HFF-Myc (cell line): Measurements from ENCODE around the gene SLC13A1.

Experiments used
- DNase-seq: peaks from one replicate; pipeline ENCODE4 v3.0.0-alpha.2; 2011; ENCODE audit warnings: low read depth; ENCODE audit errors: extremely low read depth
- H3K4me3 ChIP-seq: replicated peaks from 2 replicates; pipeline ENCODE4 v1.5.1; 2011; ENCODE audit warnings: low read depth, mild to moderate bottlenecking, control low read depth, low read length
- TF ChIP-seq, protein P1 (sequence below): IDR thresholded peaks from 2 replicates; pipeline ENCODE4 v1.5.1; 2012; ENCODE audit warnings: mild to moderate bottlenecking, low read depth, low read length, control low read depth; ENCODE audit errors: missing control alignments

SLC13A1 gene

DNA sequence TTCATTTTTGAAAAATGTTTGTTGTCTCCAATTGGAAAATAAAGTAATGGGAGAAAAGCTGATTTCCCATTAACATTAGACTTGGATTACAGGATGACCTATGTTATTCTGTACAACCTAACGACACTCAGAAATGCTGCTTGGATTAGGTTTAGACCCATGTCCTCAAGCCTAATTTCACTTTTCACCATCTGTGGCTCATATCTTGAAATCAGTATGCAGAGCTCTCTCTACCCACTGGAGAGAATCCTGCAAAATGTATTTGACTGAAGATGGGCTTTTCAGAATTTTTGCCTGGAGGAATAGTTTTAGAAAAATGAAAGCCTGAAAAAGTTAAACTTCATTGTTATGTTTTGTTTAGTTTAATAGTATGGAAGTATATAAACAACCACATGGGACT lies 63.8 kb downstream of the SLC13A1 start:
- TF ChIP-seq, protein P1, sequence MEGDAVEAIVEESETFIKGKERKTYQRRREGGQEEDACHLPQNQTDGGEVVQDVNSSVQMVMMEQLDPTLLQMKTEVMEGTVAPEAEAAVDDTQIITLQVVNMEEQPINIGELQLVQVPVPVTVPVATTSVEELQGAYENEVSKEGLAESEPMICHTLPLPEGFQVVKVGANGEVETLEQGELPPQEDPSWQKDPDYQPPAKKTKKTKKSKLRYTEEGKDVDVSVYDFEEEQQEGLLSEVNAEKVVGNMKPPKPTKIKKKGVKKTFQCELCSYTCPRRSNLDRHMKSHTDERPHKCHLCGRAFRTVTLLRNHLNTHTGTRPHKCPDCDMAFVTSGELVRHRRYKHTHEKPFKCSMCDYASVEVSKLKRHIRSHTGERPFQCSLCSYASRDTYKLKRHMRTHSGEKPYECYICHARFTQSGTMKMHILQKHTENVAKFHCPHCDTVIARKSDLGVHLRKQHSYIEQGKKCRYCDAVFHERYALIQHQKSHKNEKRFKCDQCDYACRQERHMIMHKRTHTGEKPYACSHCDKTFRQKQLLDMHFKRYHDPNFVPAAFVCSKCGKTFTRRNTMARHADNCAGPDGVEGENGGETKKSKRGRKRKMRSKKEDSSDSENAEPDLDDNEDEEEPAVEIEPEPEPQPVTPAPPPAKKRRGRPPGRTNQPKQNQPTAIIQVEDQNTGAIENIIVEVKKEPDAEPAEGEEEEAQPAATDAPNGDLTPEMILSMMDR, result no peak
- H3K4me3 ChIP-seq, result no peak overlapping the region
- no peak for DNase-seq

GRCh38 chr7:123133924-123134323 lies 65.8 kb downstream of the SLC13A1 start:
- TF ChIP-seq, protein P1, result no peak
- DNase-seq, result no peak

DNA sequence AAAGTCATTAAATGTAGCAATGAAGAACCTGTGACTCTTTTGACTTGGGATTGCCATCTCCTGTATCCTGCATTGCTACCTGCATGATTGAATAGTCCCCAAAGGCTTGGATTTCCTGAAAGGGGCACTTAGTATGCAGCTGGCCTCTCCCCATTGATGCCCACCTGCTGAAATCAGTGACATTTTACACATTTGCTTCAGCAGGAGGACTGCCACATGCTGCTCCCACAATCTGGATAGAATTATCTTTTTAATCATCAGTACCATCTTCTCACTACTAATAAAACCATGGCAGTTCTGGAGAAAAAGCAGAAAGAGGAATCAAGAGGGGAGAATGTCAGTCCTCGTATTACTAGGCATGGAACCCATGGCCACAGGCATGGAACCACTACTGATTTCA lies 67.8 kb downstream of the SLC13A1 start:
- no peak overlapping the region for H3K4me3 ChIP-seq
- DNase-seq, result no peak
- TF ChIP-seq, protein P1, result no peak

More at GRCh38 chr7:123133924-123134323, 65.8 kb downstream of the SLC13A1 start:
- H3K4me3 ChIP-seq, result no peak overlapping the region

GRCh38 chr7:123131556-123131955 lies 68.2 kb downstream of the SLC13A1 start:
- DNase-seq, result no peak
- no peak overlapping the region for H3K4me3 ChIP-seq
- TF ChIP-seq, protein P1, result no peak

- TF ChIP-seq, protein P1, result no peak
- no peak overlapping the region for H3K4me3 ChIP-seq
- DNase-seq, result no peak
Observed at GRCh38 chr7:123131140-123131539, 68.6 kb downstream of the SLC13A1 start.

GRCh38 chr7:123126691-123127090 lies 73.1 kb downstream of the SLC13A1 start:
- DNase-seq, result no peak
- TF ChIP-seq, protein P1, result no peak
- H3K4me3 ChIP-seq, result no peak overlapping the region

- no peak for DNase-seq
- no peak overlapping the region for H3K4me3 ChIP-seq
- TF ChIP-seq, protein P1, result no peak
Observed at GRCh38 chr7:123126171-123126570, 73.6 kb downstream of the SLC13A1 start.
